ENCODE data around the gene DSCAM. TPM values are rescaled to one million over a fixed set of nuclear protein-coding genes. Genes with fewer than 3 reads are reported as not detected.

The DSCAM gene
- total RNA-seq, 4 donors from 2014 or later: 0.17 TPM; not detected in 3

GRCh38 chr21:40681164-40681859, 165.6 kb downstream of the DSCAM start:
- TF ChIP-seq, protein P1, sequence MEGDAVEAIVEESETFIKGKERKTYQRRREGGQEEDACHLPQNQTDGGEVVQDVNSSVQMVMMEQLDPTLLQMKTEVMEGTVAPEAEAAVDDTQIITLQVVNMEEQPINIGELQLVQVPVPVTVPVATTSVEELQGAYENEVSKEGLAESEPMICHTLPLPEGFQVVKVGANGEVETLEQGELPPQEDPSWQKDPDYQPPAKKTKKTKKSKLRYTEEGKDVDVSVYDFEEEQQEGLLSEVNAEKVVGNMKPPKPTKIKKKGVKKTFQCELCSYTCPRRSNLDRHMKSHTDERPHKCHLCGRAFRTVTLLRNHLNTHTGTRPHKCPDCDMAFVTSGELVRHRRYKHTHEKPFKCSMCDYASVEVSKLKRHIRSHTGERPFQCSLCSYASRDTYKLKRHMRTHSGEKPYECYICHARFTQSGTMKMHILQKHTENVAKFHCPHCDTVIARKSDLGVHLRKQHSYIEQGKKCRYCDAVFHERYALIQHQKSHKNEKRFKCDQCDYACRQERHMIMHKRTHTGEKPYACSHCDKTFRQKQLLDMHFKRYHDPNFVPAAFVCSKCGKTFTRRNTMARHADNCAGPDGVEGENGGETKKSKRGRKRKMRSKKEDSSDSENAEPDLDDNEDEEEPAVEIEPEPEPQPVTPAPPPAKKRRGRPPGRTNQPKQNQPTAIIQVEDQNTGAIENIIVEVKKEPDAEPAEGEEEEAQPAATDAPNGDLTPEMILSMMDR (IDR thresholded peaks at IDR 0.05; ENCODE audit: low read depth): no peak

DNA sequence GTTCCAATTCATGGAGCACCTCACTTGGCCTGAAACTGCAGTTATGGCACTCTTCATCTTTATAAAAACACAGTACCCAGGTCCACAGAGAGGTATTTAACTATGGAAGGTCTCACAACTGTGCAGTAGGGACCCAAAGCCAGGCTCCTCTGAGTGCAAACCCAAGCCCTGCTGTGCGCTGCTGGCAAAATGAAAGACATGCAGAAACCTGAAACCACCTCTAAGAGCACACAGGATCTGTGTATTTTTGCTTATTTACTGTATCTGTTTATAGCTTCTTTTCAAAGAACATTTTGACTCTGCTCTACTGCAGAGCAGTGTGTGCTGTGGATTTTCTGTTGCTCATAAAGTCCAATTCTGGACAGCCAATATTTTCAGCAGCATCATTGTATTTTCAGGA, 166.6 kb downstream of the DSCAM start:
- TF ChIP-seq, protein P1 (IDR thresholded peaks at IDR 0.05; ENCODE audit: low read depth): no peak

- TF ChIP-seq, protein P1 (IDR thresholded peaks at IDR 0.05; ENCODE audit: low read depth): no peak
Measured at GRCh38 chr21:40678681-40679284, 168.2 kb downstream of the DSCAM start.

- TF ChIP-seq, protein P1 (IDR thresholded peaks at IDR 0.05; ENCODE audit: low read depth): no peak
Measured at GRCh38 chr21:40675017-40675416, 171.9 kb downstream of the DSCAM start.

DNA sequence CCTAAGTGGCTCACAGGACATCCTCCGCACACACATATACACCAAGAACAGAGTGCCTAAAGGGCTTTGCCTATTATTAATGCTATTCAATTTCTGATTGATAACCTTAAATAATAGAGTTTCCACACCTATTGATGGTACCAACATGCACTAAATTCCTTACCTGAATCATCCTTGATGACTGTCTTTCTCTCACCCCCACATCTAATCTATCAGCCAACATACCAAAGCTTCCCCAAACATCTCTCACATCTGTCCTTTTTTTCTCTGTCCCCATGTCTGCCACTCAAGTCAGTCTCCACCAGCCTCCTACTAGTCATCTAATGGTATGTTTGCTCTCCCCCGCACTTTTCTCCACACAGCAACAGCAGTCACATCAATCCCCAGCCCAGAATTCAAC, 174.4 kb downstream of the DSCAM start:
- TF ChIP-seq, protein P1 (IDR thresholded peaks at IDR 0.05; ENCODE audit: low read depth): no peak

- TF ChIP-seq, protein P1 (IDR thresholded peaks at IDR 0.05; ENCODE audit: low read depth): no peak
Measured at GRCh38 chr21:40671716-40672115, 175.2 kb downstream of the DSCAM start.

GRCh38 chr21:40668555-40669275, 178.2 kb downstream of the DSCAM start:
- TF ChIP-seq, protein P1 (IDR thresholded peaks at IDR 0.05; ENCODE audit: low read depth): no peak
